IPS-18a (cell line): ENCODE results near the gene AK1.
"Not testable (repeated sequence)": the region's sequence is repeated elsewhere in the genome, so short reads cannot be mapped to it uniquely, and the experiment has no call there.

Experiments used
- H3K27ac ChIP-seq: one replicate; pipeline ENCODE4 v1.5.1; 2013; ENCODE audit warnings: low read length
- H3K27me3 ChIP-seq: one replicate; pipeline ENCODE4 v1.6.1; 2013; ENCODE audit warnings: mild to moderate bottlenecking, low read length; ENCODE audit not compliant: control insufficient read depth, insufficient read depth
- H3K36me3 ChIP-seq: one replicate; pipeline ENCODE4 v1.6.1; 2013; ENCODE audit warnings: low read depth, low read length; ENCODE audit not compliant: control insufficient read depth
- H3K4me1 ChIP-seq: one replicate; pipeline ENCODE4 v1.6.1; 2013; ENCODE audit warnings: low read depth, low read length; ENCODE audit not compliant: control insufficient read depth
- H3K4me3 ChIP-seq: one replicate; pipeline ENCODE4 v1.5.1; 2013; ENCODE audit warnings: low read length
- H3K9ac ChIP-seq: one replicate; pipeline ENCODE4 v1.6.1; 2013; ENCODE audit warnings: mild to moderate bottlenecking, low read length, moderate library complexity
- H3K9me3 ChIP-seq: one replicate; pipeline ENCODE4 v1.6.1; 2013; ENCODE audit warnings: low read depth, low read length; ENCODE audit not compliant: control insufficient read depth

Gene AK1

GRCh38 chr9:127850286-127850830 lies 27.1 kb downstream of the AK1 start:
- no peaks in the 10 kb centered on the region for H3K4me1 ChIP-seq
- no peaks in the 10 kb centered on the region for H3K27me3 ChIP-seq
- no peak overlapping the region for H3K4me3 ChIP-seq
- H3K27ac ChIP-seq, result no peak overlapping the region
- H3K9ac ChIP-seq, result no peak overlapping the region
- no peaks in the 10 kb centered on the region for H3K36me3 ChIP-seq
- H3K9me3 ChIP-seq, result no peaks in the 10 kb centered on the region

- no peak overlapping the region for H3K27ac ChIP-seq
- no peak overlapping the region for H3K4me3 ChIP-seq
- H3K9me3 ChIP-seq, result no peaks in the 10 kb centered on the region
- no peak overlapping the region for H3K9ac ChIP-seq
- H3K4me1 ChIP-seq, result peaks cover 5% of the 10 kb centered on the region
- no peaks in the 10 kb centered on the region for H3K27me3 ChIP-seq
- no peaks in the 10 kb centered on the region for H3K36me3 ChIP-seq
Measured at GRCh38 chr9:127848756-127849504, 28.5 kb downstream of the AK1 start.

DNA sequence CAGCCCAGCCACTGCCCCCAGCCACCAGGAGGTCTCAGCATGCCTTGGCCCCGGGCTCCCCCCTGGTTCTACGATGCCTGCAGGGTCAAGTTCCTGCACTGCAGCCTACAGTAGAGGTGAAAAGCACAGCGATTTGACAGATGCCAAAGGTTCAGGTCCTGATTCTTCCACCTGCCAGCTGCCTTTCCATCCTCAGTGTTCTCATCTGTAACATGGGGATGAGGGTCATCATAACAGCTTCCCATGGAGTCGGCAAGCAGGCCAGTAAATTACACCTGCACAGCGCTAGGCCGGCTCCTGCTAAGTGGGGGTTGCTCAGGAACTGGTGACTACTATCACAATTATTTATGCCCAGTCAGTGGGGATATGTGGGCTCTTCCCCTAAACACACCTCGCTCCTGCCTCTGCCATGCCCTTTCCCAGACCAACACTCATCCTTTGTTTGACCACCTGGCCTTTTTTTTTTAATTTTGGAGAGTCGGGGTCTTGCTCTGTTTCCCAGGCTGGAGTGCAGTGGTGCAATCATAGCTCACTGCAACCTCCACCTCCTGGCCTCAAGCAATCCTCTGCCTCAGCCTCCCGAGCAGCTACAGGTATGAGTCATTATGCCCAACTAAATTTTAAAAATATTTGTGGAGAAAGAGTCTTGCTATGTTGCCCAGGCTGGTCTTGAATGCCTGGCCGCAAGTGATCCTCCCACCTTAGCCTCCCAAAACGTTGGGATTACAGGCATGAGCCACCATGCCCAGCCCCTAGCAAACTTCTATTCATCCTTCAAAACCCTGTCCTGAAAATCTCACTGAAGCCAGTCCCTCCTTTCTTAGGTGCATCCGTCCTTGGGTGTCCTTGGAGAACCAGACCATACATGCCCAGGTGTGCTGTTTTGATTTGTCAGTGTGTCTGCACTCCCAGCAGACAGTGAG lies 29.4 kb downstream of the AK1 start:
- peaks cover 5% of the 10 kb centered on the region for H3K4me1 ChIP-seq
- no peak overlapping the region for H3K4me3 ChIP-seq
- H3K9ac ChIP-seq, result no peak overlapping the region
- no peaks in the 10 kb centered on the region for H3K9me3 ChIP-seq
- H3K27ac ChIP-seq, result no peak overlapping the region
- H3K36me3 ChIP-seq, result no peaks in the 10 kb centered on the region
- H3K27me3 ChIP-seq, result no peaks in the 10 kb centered on the region

DNA sequence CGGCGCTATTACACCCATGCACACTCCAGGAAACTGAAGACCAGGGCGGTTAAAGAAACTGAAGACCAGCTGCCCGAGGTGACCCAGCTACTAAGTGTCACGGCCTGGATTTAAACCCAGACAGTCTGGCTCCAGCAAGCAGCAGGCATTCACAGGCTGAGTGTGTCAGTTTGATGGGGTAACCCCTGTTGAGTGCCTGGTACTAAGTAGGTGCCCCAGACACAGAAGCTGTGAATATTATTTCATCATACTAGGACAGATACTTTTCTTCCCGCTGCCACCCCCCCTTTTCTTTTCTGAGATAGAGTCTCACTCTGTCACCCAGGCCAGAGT lies 30.3 kb downstream of the AK1 start:
- H3K4me3 ChIP-seq, result no peak overlapping the region
- no peak overlapping the region for H3K9ac ChIP-seq
- H3K27me3 ChIP-seq, result no peaks in the 10 kb centered on the region
- H3K27ac ChIP-seq, result no peak overlapping the region
- H3K36me3 ChIP-seq, result no peaks in the 10 kb centered on the region
- no peaks in the 10 kb centered on the region for H3K9me3 ChIP-seq
- peaks cover 5% of the 10 kb centered on the region for H3K4me1 ChIP-seq

GRCh38 chr9:127846443-127847177 lies 30.9 kb downstream of the AK1 start:
- no peak overlapping the region for H3K9ac ChIP-seq
- no peaks in the 10 kb centered on the region for H3K36me3 ChIP-seq
- H3K4me3 ChIP-seq, result no peak overlapping the region

GRCh38 chr9:127845619-127846018 lies 31.9 kb downstream of the AK1 start:
- H3K9me3 ChIP-seq, H3K9ac ChIP-seq, H3K4me1 ChIP-seq, H3K27ac ChIP-seq, H3K4me3 ChIP-seq, H3K27me3 ChIP-seq, H3K36me3 ChIP-seq: not testable (repeated sequence)

More at GRCh38 chr9:127846443-127847177, 30.9 kb downstream of the AK1 start:
- H3K27me3 ChIP-seq, result no peaks in the 10 kb centered on the region
- H3K9me3 ChIP-seq, result no peaks in the 10 kb centered on the region
- no peak overlapping the region for H3K27ac ChIP-seq
- H3K4me1 ChIP-seq, result peaks cover 5% of the 10 kb centered on the region

- Histone ChIP-seq H3K27me3 (no peaks in the 10 kb centered on the region), H3K9ac (no peak overlapping the region), H3K4me1 (peaks cover 5% of the 10 kb centered on the region)
Measured at GRCh38 chr9:127844821-127845359, 32.6 kb downstream of the AK1 start.

DNA sequence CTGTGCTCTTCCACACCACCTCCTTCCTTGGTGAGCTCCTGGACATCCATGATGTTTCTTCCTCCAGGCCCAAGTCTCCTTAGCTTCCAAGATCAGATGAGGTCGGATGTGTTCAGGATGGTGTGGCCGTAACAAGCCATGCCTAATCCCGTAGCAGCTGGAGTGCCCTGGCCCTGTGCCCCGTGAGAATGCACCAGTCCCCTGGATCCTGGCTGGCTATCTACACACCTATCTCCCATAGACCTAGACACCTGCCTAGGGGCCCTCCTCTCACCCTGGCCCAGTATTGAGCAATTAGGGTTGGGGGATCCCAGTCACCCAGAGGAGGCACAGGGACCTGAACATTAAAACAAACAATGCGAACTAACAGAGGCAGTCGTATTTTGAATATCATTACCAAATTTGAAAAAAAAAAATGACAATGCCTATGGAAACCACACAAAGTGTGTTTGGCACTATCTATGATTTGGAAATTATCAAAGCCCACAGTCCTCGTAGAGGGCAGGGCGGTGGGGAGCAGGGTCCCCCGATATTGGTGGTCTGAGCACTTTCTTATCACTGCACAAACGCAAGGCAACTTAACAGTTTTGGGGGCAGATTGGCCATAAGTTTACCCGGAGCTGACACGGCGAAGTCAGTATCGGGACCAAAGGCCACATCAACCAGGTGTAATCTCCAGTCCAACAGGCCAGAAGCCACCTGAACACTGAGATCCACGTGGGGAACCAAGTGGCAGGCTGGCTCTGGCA lies 36.2 kb downstream of the AK1 start:
- no peak overlapping the region for H3K27ac ChIP-seq
- H3K9ac ChIP-seq, result no peak overlapping the region
- no peak overlapping the region for H3K4me3 ChIP-seq
- peaks cover 5% of the 10 kb centered on the region for H3K4me1 ChIP-seq
- no peaks in the 10 kb centered on the region for H3K9me3 ChIP-seq
- no peaks in the 10 kb centered on the region for H3K27me3 ChIP-seq
- H3K36me3 ChIP-seq, result no peaks in the 10 kb centered on the region

More at GRCh38 chr9:127844821-127845359, 32.6 kb downstream of the AK1 start:
- H3K36me3 ChIP-seq, result no peaks in the 10 kb centered on the region
- no peak overlapping the region for H3K4me3 ChIP-seq
- H3K27ac ChIP-seq, result peak overlapping the region; percentile 37
- H3K9me3 ChIP-seq, result no peaks in the 10 kb centered on the region

GRCh38 chr9:127838375-127839078 lies 38.9 kb downstream of the AK1 start:
- Histone ChIP-seq H3K36me3 (no peaks in the 10 kb centered on the region), H3K9ac (no peak overlapping the region), H3K4me3 (no peak overlapping the region), H3K27ac (no peak overlapping the region), H3K27me3 (no peaks in the 10 kb centered on the region), H3K4me1 (no peaks in the 10 kb centered on the region), H3K9me3 (no peaks in the 10 kb centered on the region)

GRCh38 chr9:127837346-127837745 lies 40.1 kb downstream of the AK1 start:
- H3K9me3 ChIP-seq, result no peaks in the 10 kb centered on the region
- no peak overlapping the region for H3K9ac ChIP-seq
- H3K27ac ChIP-seq, result no peak overlapping the region
- H3K4me3 ChIP-seq, result no peak overlapping the region
- H3K27me3 ChIP-seq, result no peaks in the 10 kb centered on the region
- no peaks in the 10 kb centered on the region for H3K36me3 ChIP-seq
- no peaks in the 10 kb centered on the region for H3K4me1 ChIP-seq
